Panc1 (cell line): Measurements from ENCODE around the gene PIK3AP1. TPM values are rescaled to one million over a fixed set of nuclear protein-coding genes. Genes with fewer than 3 reads are reported as not detected.
"Not testable (repeated sequence)": the region's sequence is repeated elsewhere in the genome, so short reads cannot be mapped to it uniquely, and the experiment has no call there.

Source experiments
- ATAC-seq: fragments of 200-7000 bp; cut with Tn5 transposase; 2 replicates; pipeline ENCODE4 v1.9.1; 2020; ENCODE audit warnings: mild to moderate bottlenecking, moderate library complexity
- BruUV-seq: library from RNA; stranded (reverse); fragments of 400-500 nt; replicated peaks from 2 replicates; lab custom pipeline; 2021; lab: Mats Ljungman, UMichigan
- CTCF ChIA-PET: fragments of 300-600 bp; sonication (Branson Sonifier 250); formaldehyde crosslinking; loops from one replicate; lab custom pipeline; 2022; ENCODE audit warnings: antibody characterized with exemption; lab: Charles Lee
- POLR2A ChIA-PET: fragments of 300-600 bp; sonication (Branson Sonifier 250); formaldehyde crosslinking; loops from one replicate; lab custom pipeline; 2022; ENCODE audit warnings: antibody characterized with exemption; lab: Charles Lee
- DNase-seq: peaks from one replicate; pipeline ENCODE4 v3.0.0-alpha.2; 2010; ENCODE audit warnings: low read depth, low spot score
- H3K27ac ChIP-seq: 2 replicates; pipeline ENCODE4 v1.5.1; 2011; ENCODE audit warnings: mild to moderate bottlenecking, low read length, inconsistent platforms
- H3K27me3 ChIP-seq: fragments of 200-500 bp; sonication (Bioruptor generic); 2 replicates; pipeline ENCODE4 v1.6.0; 2014; ENCODE audit warnings: low read length, inconsistent platforms; ENCODE audit not compliant: control insufficient read depth, insufficient read depth
- H3K36me3 ChIP-seq: fragments of 200-500 bp; sonication (Bioruptor generic); 2 replicates; pipeline ENCODE4 v1.5.1; 2014; ENCODE audit warnings: inconsistent platforms, mild to moderate bottlenecking, low read length, moderate library complexity; ENCODE audit not compliant: control insufficient read depth, insufficient read depth
- H3K4me1 ChIP-seq: 2 replicates; pipeline ENCODE4 v1.5.1; 2011; ENCODE audit warnings: inconsistent platforms, mild to moderate bottlenecking, low read length, moderate library complexity; ENCODE audit not compliant: control insufficient read depth, insufficient read depth
- H3K4me3 ChIP-seq, 2 experiments: 2 replicates each; pipeline ENCODE4 v1.5.1; 2011 to 2012; ENCODE audit warnings: low read depth in 2 of 2, low read length in 2 of 2, mild to moderate bottlenecking in 2 of 2, inconsistent platforms in 1 of 2, moderate library complexity in 1 of 2
- H3K9me3 ChIP-seq: fragments of 200-500 bp; sonication (Bioruptor generic); 2 replicates; pipeline ENCODE4 v1.5.1; 2014; ENCODE audit warnings: low read depth, mild to moderate bottlenecking, inconsistent platforms, low read length, moderate library complexity; ENCODE audit not compliant: control insufficient read depth, insufficient read depth
- POLR2AphosphoS5 ChIP-seq: IDR thresholded peaks from 2 replicates; pipeline ENCODE4 v1.6.1; 2012; ENCODE audit warnings: mild to moderate bottlenecking, low read depth, low read length, moderate library complexity
- SIN3A ChIP-seq: IDR thresholded peaks from 2 replicates; pipeline ENCODE4 v1.6.1; 2012; ENCODE audit warnings: low read depth, mild to moderate bottlenecking, low read length, moderate library complexity, borderline replicate concordance; ENCODE audit not compliant: insufficient read depth
- TCF7L2 ChIP-seq: IDR thresholded peaks from 2 replicates; pipeline ENCODE4 v1.6.1; 2011; ENCODE audit warnings: mild to moderate bottlenecking, low read depth, low read length, inconsistent platforms
- in situ Hi-C: cut with HindIII; loops from 2 replicates; pipeline ENCODE4 v1.10.0; 2016; ENCODE audit warnings: low sequenced_read_pairs, low pct_unique_long_range_greater_than_20kb
- intact Hi-C: fragments of 100-400 bp; cut with micrococcal nuclease; formaldehyde crosslinking; loops from one replicate; pipeline ENCODE4 v1.10.0; 2022; ENCODE audit not compliant: unreplicated experiment
- total RNA-seq: library from RNA; stranded (reverse); gene quantifications from one replicate; pipeline ENCODE4 v1.2.1, GENCODE V29; 2021; ENCODE audit not compliant: unreplicated experiment
- TF ChIP-seq, protein P1 (sequence below), 2 experiments: IDR thresholded peaks; 2 replicates each; pipeline ENCODE4 v1.6.1; 2011 to 2012; ENCODE audit warnings: low read depth in 2 of 2, control low read depth in 1 of 2, low read length in 1 of 2, mild to moderate bottlenecking in 1 of 2, moderate library complexity in 1 of 2; ENCODE audit not compliant: insufficient read depth in 1 of 2
- TF ChIP-seq, protein P2 (sequence below): fragments of 450-650 bp; IDR thresholded peaks from 2 replicates; pipeline ENCODE4 v1.5.1; 2017; ENCODE audit warnings: mild to moderate bottlenecking

The PIK3AP1 gene
- total RNA-seq, 1 experiment from 2014 or later: 2.6 TPM

DNA sequence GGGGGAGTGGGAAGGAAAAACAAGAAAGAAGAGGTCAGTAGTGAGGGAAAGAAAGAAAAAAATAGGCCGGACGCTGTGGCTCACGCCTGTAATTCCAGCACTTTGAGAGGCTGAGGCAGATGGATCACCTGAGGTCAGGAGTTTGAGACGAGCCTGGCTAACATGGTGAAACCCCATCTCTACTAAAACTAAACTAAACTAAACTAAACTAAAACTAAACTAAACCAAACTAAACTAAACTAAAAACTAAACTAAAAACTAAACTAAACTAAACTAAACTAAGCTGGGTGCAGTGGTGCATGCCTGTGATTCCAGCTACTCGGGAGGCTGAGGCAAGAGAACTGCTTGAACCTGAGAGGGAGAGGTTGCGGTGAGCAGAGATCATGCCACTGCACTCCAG is 22.0 kb downstream of the PIK3AP1 start:
- H3K4me1 ChIP-seq, ATAC-seq, BruUV-seq, in situ Hi-C loops, H3K27ac ChIP-seq, intact Hi-C loops, H3K27me3 ChIP-seq, H3K9me3 ChIP-seq, H3K4me3 ChIP-seq, H3K36me3 ChIP-seq, POLR2A ChIA-PET, DNase-seq: not testable (repeated sequence)
- CTCF ChIA-PET: interaction anchor here (0.6 kb wide), 1 partner anchor 58 kb away, joined by 3 read pairs; no protein-coding TSS in a partner anchor

- in situ Hi-C loops: no loop called here
- Histone ChIP-seq H3K27ac (no peak overlapping the region), H3K4me3 (no peak overlapping the region), H3K27me3 (no peaks in the 10 kb centered on the region), H3K4me1 (no peaks in the 10 kb centered on the region), H3K36me3 (no peaks in the 10 kb centered on the region), H3K9me3 (no peaks in the 10 kb centered on the region)
- CTCF ChIA-PET: no interaction called here
- POLR2A ChIA-PET: no interaction called here
- TF ChIP-seq, protein P1, sequence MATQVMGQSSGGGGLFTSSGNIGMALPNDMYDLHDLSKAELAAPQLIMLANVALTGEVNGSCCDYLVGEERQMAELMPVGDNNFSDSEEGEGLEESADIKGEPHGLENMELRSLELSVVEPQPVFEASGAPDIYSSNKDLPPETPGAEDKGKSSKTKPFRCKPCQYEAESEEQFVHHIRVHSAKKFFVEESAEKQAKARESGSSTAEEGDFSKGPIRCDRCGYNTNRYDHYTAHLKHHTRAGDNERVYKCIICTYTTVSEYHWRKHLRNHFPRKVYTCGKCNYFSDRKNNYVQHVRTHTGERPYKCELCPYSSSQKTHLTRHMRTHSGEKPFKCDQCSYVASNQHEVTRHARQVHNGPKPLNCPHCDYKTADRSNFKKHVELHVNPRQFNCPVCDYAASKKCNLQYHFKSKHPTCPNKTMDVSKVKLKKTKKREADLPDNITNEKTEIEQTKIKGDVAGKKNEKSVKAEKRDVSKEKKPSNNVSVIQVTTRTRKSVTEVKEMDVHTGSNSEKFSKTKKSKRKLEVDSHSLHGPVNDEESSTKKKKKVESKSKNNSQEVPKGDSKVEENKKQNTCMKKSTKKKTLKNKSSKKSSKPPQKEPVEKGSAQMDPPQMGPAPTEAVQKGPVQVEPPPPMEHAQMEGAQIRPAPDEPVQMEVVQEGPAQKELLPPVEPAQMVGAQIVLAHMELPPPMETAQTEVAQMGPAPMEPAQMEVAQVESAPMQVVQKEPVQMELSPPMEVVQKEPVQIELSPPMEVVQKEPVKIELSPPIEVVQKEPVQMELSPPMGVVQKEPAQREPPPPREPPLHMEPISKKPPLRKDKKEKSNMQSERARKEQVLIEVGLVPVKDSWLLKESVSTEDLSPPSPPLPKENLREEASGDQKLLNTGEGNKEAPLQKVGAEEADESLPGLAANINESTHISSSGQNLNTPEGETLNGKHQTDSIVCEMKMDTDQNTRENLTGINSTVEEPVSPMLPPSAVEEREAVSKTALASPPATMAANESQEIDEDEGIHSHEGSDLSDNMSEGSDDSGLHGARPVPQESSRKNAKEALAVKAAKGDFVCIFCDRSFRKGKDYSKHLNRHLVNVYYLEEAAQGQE (IDR thresholded peaks at IDR 0.05; ENCODE audit: insufficient read depth in 1 of 2, low read depth in 2 of 2, low read length in 1 of 2): no peak
- TF ChIP-seq TCF7L2: no peak
- TF ChIP-seq, protein P2, sequence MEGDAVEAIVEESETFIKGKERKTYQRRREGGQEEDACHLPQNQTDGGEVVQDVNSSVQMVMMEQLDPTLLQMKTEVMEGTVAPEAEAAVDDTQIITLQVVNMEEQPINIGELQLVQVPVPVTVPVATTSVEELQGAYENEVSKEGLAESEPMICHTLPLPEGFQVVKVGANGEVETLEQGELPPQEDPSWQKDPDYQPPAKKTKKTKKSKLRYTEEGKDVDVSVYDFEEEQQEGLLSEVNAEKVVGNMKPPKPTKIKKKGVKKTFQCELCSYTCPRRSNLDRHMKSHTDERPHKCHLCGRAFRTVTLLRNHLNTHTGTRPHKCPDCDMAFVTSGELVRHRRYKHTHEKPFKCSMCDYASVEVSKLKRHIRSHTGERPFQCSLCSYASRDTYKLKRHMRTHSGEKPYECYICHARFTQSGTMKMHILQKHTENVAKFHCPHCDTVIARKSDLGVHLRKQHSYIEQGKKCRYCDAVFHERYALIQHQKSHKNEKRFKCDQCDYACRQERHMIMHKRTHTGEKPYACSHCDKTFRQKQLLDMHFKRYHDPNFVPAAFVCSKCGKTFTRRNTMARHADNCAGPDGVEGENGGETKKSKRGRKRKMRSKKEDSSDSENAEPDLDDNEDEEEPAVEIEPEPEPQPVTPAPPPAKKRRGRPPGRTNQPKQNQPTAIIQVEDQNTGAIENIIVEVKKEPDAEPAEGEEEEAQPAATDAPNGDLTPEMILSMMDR: no peak
- TF ChIP-seq SIN3A: no peak
- TF ChIP-seq POLR2AphosphoS5: no peak
- BruUV-seq: no TSS peak
- intact Hi-C loops: no loop called here
- ATAC-seq: no peak
- DNase-seq: no peak
Observed at GRCh38 chr10:96697438-96697837, 22.9 kb downstream of the PIK3AP1 start.

DNA sequence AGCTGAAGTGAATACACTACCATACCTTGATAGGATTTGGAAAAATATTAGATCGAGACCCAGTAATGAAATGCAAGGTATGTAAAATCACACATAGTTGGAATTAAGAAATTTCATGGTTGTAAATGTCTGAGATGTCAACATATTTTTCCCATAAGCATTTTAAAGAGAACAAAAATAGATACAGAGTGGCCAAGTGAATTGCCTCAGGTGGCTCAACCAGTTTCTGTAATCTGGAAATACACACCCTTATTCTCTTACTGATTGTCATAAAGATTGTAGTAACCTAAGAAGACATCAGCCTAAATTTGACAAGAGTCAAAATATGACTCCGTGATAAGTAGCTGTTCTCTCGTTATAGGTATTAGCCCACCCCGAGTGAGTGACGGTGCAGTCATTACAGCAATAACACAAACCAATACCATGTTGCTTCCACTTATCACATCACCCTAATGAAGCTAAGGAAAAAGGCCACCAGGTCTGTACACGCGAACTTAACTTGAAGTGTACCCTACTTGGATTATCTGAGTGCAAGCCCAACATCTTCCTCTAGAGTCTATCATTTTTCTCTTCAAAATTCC is 23.4 kb downstream of the PIK3AP1 start:
- Histone ChIP-seq H3K4me1 (no peaks in the 10 kb centered on the region), H3K36me3 (no peaks in the 10 kb centered on the region), H3K27ac (no peak overlapping the region), H3K27me3 (no peaks in the 10 kb centered on the region), H3K9me3 (no peaks in the 10 kb centered on the region), H3K4me3 (no peak overlapping the region)
- in situ Hi-C loops: no loop called here
- ChIA-PET POLR2A (no interaction called here), CTCF (no interaction called here)
- no peak for TF ChIP-seq TCF7L2
- TF ChIP-seq POLR2AphosphoS5: no peak
- intact Hi-C loops: no loop called here
- no TSS peak for BruUV-seq
- ATAC-seq (no peak), DNase-seq (no peak)
